Measurements from ENCODE around the gene CRACR2A.

Gene CRACR2A

DNA sequence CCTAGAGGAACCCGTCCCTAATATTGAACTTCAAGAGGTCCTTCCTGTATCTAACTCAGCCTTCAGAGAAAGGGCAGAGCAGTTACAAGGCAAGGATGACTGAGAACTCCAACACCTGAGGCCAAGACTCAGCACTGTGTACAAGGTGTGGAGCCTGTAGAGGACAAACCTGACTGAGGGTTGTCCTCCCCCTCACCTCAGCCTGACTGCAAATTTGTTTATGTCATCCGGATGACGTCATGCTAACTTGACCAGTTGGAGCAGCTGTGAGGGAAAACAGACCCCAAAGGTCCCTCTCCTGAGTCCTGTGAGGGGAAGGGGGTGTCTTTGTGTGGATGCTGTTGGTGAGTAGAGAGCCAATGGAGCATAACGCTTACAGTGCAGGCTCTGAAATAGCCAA is 4.3 kb downstream of the CRACR2A start:
- Histone ChIP-seq H3K27ac (ENCODE audit: poor library complexity, severe bottlenecking) (no peak overlapping the region), H3K27me3 (ENCODE audit: insufficient read depth, poor library complexity, severe bottlenecking) (no peaks in the 10 kb centered on the region), H3K9me3 (ENCODE audit: severe bottlenecking) (peaks cover 2% of the 10 kb centered on the region), H3K4me3 (ENCODE audit: severe bottlenecking) (no peak overlapping the region), H3K36me3 (ENCODE audit: low read depth) (no peaks in the 10 kb centered on the region), H3K4me1 (ENCODE audit: insufficient read depth, poor library complexity, severe bottlenecking) (no peaks in the 10 kb centered on the region)
- TF ChIP-seq, protein P1, sequence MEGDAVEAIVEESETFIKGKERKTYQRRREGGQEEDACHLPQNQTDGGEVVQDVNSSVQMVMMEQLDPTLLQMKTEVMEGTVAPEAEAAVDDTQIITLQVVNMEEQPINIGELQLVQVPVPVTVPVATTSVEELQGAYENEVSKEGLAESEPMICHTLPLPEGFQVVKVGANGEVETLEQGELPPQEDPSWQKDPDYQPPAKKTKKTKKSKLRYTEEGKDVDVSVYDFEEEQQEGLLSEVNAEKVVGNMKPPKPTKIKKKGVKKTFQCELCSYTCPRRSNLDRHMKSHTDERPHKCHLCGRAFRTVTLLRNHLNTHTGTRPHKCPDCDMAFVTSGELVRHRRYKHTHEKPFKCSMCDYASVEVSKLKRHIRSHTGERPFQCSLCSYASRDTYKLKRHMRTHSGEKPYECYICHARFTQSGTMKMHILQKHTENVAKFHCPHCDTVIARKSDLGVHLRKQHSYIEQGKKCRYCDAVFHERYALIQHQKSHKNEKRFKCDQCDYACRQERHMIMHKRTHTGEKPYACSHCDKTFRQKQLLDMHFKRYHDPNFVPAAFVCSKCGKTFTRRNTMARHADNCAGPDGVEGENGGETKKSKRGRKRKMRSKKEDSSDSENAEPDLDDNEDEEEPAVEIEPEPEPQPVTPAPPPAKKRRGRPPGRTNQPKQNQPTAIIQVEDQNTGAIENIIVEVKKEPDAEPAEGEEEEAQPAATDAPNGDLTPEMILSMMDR (IDR thresholded peaks at IDR 0.05; ENCODE audit: poor library complexity, severe bottlenecking) = no peak
- DNase-seq (ENCODE audit: low spot score) (no peak), ATAC-seq (ENCODE audit: low read depth) (no peak)

DNA sequence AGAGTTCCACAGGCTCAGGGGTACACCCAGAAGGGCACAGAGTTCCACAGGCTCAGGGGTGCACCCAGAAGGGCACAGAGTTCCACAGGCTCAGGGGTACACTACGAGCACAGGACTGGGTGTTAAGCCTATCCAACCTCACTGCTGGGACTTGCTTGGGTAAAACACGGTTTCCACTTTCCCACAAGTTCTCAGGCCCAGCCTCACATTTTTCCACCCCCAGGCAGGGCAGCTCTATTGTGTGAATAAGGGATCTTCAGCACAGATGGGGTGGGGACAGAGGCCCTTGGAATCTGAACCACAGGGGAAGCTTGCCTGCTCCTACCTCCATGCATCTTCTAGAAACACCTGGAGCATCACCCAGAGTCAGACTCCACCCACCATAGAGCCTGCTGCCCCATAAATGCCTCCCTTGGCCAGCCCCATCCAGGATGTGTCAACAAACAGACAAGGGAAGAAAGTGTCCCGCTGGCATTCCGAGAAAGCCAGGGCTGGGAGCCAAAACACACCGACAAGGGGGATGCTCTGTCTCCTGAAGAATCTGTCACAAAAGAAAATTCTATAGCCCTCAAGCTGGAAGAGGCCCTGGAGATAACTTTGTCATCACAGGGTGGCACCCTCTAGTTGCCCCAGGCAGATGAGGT is 4.8 kb downstream of the CRACR2A start:
- ATAC-seq (ENCODE audit: low read depth) (no peak), DNase-seq (ENCODE audit: low spot score) (no peak)
- H3K9me3 ChIP-seq (ENCODE audit: severe bottlenecking) = peaks cover 2% of the 10 kb centered on the region
- H3K4me1 ChIP-seq (ENCODE audit: insufficient read depth, poor library complexity, severe bottlenecking) = no peaks in the 10 kb centered on the region
- no peaks in the 10 kb centered on the region for H3K27me3 ChIP-seq (ENCODE audit: insufficient read depth, poor library complexity, severe bottlenecking)
- no peak overlapping the region for H3K4me3 ChIP-seq (ENCODE audit: severe bottlenecking)
- no peaks in the 10 kb centered on the region for H3K36me3 ChIP-seq (ENCODE audit: low read depth)
- no peak overlapping the region for H3K27ac ChIP-seq (ENCODE audit: poor library complexity, severe bottlenecking)
- TF ChIP-seq, protein P1 (IDR thresholded peaks at IDR 0.05; ENCODE audit: poor library complexity, severe bottlenecking) = no peak

DNA sequence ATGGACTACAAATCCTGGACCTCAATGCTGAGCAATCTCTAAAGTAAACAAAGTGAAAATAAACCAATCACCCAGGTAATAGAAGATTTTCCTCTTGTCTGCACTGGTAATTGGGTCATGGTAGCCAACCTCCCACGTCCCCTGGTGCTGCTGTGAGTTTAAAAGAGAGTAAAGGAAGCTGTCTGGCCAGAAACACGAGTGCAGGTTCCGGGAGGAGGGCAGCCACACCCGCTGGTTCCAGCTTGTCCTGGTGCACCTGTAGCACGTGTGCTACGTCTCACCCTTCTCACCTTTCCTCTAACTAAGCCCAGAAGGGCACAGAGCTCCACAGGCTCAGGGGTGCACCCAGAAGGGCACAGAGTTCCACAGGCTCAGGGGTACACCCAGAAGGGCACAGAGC is 5.4 kb downstream of the CRACR2A start:
- DNase-seq (ENCODE audit: low spot score) (no peak), ATAC-seq (ENCODE audit: low read depth) (no peak)
- Histone ChIP-seq H3K36me3 (ENCODE audit: low read depth) (no peaks in the 10 kb centered on the region), H3K4me3 (ENCODE audit: severe bottlenecking) (no peak overlapping the region), H3K9me3 (ENCODE audit: severe bottlenecking) (peaks cover 2% of the 10 kb centered on the region), H3K4me1 (ENCODE audit: insufficient read depth, poor library complexity, severe bottlenecking) (no peaks in the 10 kb centered on the region), H3K27ac (ENCODE audit: poor library complexity, severe bottlenecking) (no peak overlapping the region), H3K27me3 (ENCODE audit: insufficient read depth, poor library complexity, severe bottlenecking) (no peaks in the 10 kb centered on the region)
- TF ChIP-seq, protein P1 (IDR thresholded peaks at IDR 0.05; ENCODE audit: poor library complexity, severe bottlenecking) = no peak

DNA sequence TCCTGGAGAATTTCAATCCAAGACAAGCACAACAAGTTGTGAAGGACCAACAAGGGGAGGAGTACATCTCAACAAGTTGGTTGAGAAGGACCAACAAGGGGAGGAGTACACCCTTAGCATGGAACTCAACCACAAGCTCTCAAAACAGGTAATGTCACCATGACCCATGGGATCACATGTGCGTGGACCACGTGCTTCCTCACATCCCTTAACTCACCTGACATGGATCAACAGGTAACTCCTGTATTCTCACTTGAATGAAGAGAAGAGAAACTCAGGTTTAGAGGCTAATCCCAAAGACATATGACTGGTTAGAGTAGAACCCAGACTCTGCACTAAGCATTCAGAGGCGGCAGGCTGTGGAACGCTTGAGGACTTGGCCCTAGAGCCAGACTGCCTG is 6.2 kb downstream of the CRACR2A start:
- H3K27me3 ChIP-seq (ENCODE audit: insufficient read depth, poor library complexity, severe bottlenecking) = no peaks in the 10 kb centered on the region
- H3K9me3 ChIP-seq (ENCODE audit: severe bottlenecking) = peaks cover 2% of the 10 kb centered on the region
- H3K27ac ChIP-seq (ENCODE audit: poor library complexity, severe bottlenecking) = no peak overlapping the region
- ATAC-seq (ENCODE audit: low read depth) (no peak), DNase-seq (ENCODE audit: low spot score) (no peak)
- TF ChIP-seq, protein P1 (IDR thresholded peaks at IDR 0.05; ENCODE audit: poor library complexity, severe bottlenecking) = no peak
- H3K4me3 ChIP-seq (ENCODE audit: severe bottlenecking) = no peak overlapping the region
- H3K4me1 ChIP-seq (ENCODE audit: insufficient read depth, poor library complexity, severe bottlenecking) = no peaks in the 10 kb centered on the region
- no peaks in the 10 kb centered on the region for H3K36me3 ChIP-seq (ENCODE audit: low read depth)

DNA sequence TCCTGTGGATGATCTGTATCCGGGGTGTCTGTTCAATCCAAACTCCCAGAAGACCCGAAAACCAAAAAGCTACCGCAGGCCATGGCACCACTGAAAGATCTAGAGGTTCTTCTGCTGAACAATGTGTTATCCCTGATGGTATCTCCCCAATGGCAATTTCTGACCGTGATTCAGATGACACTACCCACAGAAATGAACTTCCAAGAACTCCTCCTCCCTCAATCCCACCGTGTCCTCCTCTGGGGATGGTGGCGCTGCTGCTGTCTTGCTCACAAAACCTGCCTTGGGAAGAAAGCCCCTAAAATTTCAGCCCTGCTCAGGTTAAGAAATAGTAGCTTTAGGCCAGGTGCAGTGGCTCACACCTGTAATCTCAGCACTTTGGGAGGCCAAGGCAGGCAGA is 7.8 kb downstream of the CRACR2A start:
- TF ChIP-seq, protein P1 (IDR thresholded peaks at IDR 0.05; ENCODE audit: poor library complexity, severe bottlenecking) = no peak
- ATAC-seq (ENCODE audit: low read depth) (no peak), DNase-seq (ENCODE audit: low spot score) (no peak)
- Histone ChIP-seq H3K4me3 (ENCODE audit: severe bottlenecking) (no peak overlapping the region), H3K27me3 (ENCODE audit: insufficient read depth, poor library complexity, severe bottlenecking) (no peaks in the 10 kb centered on the region), H3K9me3 (ENCODE audit: severe bottlenecking) (peaks cover 2% of the 10 kb centered on the region), H3K36me3 (ENCODE audit: low read depth) (no peaks in the 10 kb centered on the region), H3K27ac (ENCODE audit: poor library complexity, severe bottlenecking) (no peak overlapping the region), H3K4me1 (ENCODE audit: insufficient read depth, poor library complexity, severe bottlenecking) (no peaks in the 10 kb centered on the region)
